K562 (cell line): ENCODE results near the gene LMNTD2. TPM values are rescaled to one million over a fixed set of nuclear protein-coding genes. Genes with fewer than 3 reads are reported as not detected.

Experiments used
- ATF1 ChIP-seq, 2 experiments: fragments of 450-650 bp in 1 of 2; IDR thresholded peaks; 2 replicates each; pipeline ENCODE4 v1.6.1; 2016; ENCODE audit warnings: missing compliant biosample characterization in 1 of 2, missing genetic modification characterization in 1 of 2
- ATF7 ChIP-seq: fragments of 450-650 bp; IDR thresholded peaks from 2 replicates; pipeline ENCODE4 v1.7.1; 2014; ENCODE audit warnings: mild to moderate bottlenecking, moderate library complexity
- DACH1 ChIP-seq: fragments of 450-650 bp; IDR thresholded peaks from 2 replicates; pipeline ENCODE4 v1.6.1; 2018; ENCODE audit not compliant: partially characterized antibody
- ERF ChIP-seq: fragments of 450-650 bp; formaldehyde crosslinking; IDR thresholded peaks from 2 replicates; pipeline ENCODE4 v1.4.0; 2020; ENCODE audit warnings: mild to moderate bottlenecking, mixed read lengths
- GATAD2A ChIP-seq: fragments of 450-650 bp; IDR thresholded peaks from 2 replicates; pipeline ENCODE4 v1.6.1; 2017
- HDAC1 ChIP-seq, 2 experiments: fragments of 450-650 bp; IDR thresholded peaks; 2 replicates each; pipeline ENCODE4 v1.6.1; 2016 to 2017; ENCODE audit warnings: inconsistent platforms in 1 of 2, mild to moderate bottlenecking in 1 of 2, moderate library complexity in 1 of 2
- HNRNPK ChIP-seq: fragments of 200-400 bp; formaldehyde crosslinking; IDR thresholded peaks from one replicate; pipeline ENCODE4 v1.6.1; 2018; ENCODE audit warnings: mild to moderate bottlenecking, low read depth, low read length; ENCODE audit not compliant: poor library complexity, severe bottlenecking
- MYBL2 ChIP-seq, 2 experiments: fragments of 450-650 bp in 1 of 2; sonication (generic) in 1 of 2; formaldehyde crosslinking in 1 of 2; IDR thresholded peaks; 2 replicates each; pipeline versions ENCODE4 v1.6.1 to v1.8.1; 2017 to 2022; ENCODE audit warnings: borderline replicate concordance in 1 of 2, inconsistent platforms in 1 of 2, low read depth in 1 of 2, mild to moderate bottlenecking in 1 of 2, missing genetic modification reagents in 1 of 2, moderate library complexity in 1 of 2
- NBN ChIP-seq: fragments of 450-650 bp; IDR thresholded peaks from 2 replicates; pipeline ENCODE4 v1.6.1; 2016; ENCODE audit warnings: low read depth, mild to moderate bottlenecking
- NFIC ChIP-seq: fragments of 450-650 bp; IDR thresholded peaks from 2 replicates; pipeline ENCODE4 v1.6.1; 2017; ENCODE audit warnings: mild to moderate bottlenecking, inconsistent platforms
- NFRKB ChIP-seq: fragments of 450-650 bp; IDR thresholded peaks from 2 replicates; pipeline ENCODE4 v1.6.1; 2016; ENCODE audit warnings: low read depth
- NR2C2 ChIP-seq, 2 experiments: fragments of 200-800 bp in 1 of 2; sonication (Bioruptor generic) in 1 of 2; sonication (generic) in 1 of 2; formaldehyde crosslinking in 1 of 2; IDR thresholded peaks; 2 replicates each; pipeline versions ENCODE4 v1.6.1 to v1.8.0; 2016 to 2022; ENCODE audit warnings: mild to moderate bottlenecking in 1 of 2, missing compliant biosample characterization in 1 of 2, missing genetic modification characterization in 1 of 2, missing genetic modification reagents in 1 of 2
- NRF1 ChIP-seq, 2 experiments: fragments of 450-650 bp; IDR thresholded peaks in 1 of 2; conservative IDR thresholded peaks in 1 of 2; 2 replicates each; pipeline ENCODE4 v1.6.1; 2014; ENCODE audit warnings: mild to moderate bottlenecking in 2 of 2
- POLR2AphosphoS5 ChIP-seq: IDR thresholded peaks from 2 replicates; pipeline ENCODE4 v1.6.1; 2011; ENCODE audit warnings: mild to moderate bottlenecking, low read depth, low read length, moderate library complexity; ENCODE audit not compliant: control insufficient read depth, insufficient read depth
- SIN3A ChIP-seq, 2 experiments: fragments of 150-350 bp in 1 of 2; IDR thresholded peaks; 2 replicates each; pipeline ENCODE4 v1.6.1; 2011 to 2016; ENCODE audit warnings: borderline replicate concordance in 2 of 2, low read depth in 2 of 2, low read length in 2 of 2, mild to moderate bottlenecking in 2 of 2, moderate library complexity in 2 of 2; ENCODE audit not compliant: control insufficient read depth in 1 of 2
- SOX6 ChIP-seq: fragments of 450-650 bp; IDR thresholded peaks from 2 replicates; pipeline ENCODE4 v1.6.1; 2014; ENCODE audit warnings: mild to moderate bottlenecking
- ZBTB26 ChIP-seq: fragments of 450-650 bp; formaldehyde crosslinking; IDR thresholded peaks from 2 replicates; pipeline ENCODE4 v1.4.0; 2022; ENCODE audit warnings: missing genetic modification characterization
- ZBTB7A ChIP-seq: IDR thresholded peaks from 2 replicates; pipeline ENCODE4 v1.6.1; 2011; ENCODE audit warnings: low read depth, mild to moderate bottlenecking, low read length, moderate library complexity, borderline replicate concordance; ENCODE audit not compliant: control insufficient read depth
- ZFP91 ChIP-seq: sonication (generic); formaldehyde crosslinking; IDR thresholded peaks from 2 replicates; pipeline ENCODE4 v1.8.0; 2022; ENCODE audit warnings: mild to moderate bottlenecking, missing genetic modification reagents
- ZFPM2 ChIP-seq: fragments of 250-450 bp; sonication (Bioruptor Pico); IDR thresholded peaks from 2 replicates; pipeline ENCODE4 v1.5.1; 2022; ENCODE audit warnings: mild to moderate bottlenecking
- ZNF253 ChIP-seq: fragments of 250-450 bp; sonication (Bioruptor Pico); conservative IDR thresholded peaks from 2 replicates; pipeline ENCODE4 v1.6.1; 2021; ENCODE audit warnings: mild to moderate bottlenecking
- ZNF740 ChIP-seq, 3 experiments: fragments of 200-800 bp in 1 of 3; sonication (Bioruptor generic) in 1 of 3; sonication (generic) in 1 of 3; formaldehyde crosslinking in 1 of 3; IDR thresholded peaks; 2 replicates each; pipeline versions ENCODE4 v1.6.1 to v1.8.0; 2016 to 2022; ENCODE audit warnings: mild to moderate bottlenecking in 2 of 3, missing compliant biosample characterization in 2 of 3, missing genetic modification characterization in 2 of 3, missing genetic modification reagents in 1 of 3
- polyA plus RNA-seq, 8 experiments: library from polyadenylated mRNA; depleted of rRNA in 4 of 8; stranded (reverse) in 5 of 8; unstranded in 3 of 8; fragments of >200 nt; fragmentation: Nextera tagmentation in 2 of 8; fragmentation: Illumina TruSeq in 1 of 8; extraction: Ambion mirVana in 2 of 8; extraction: Trizol in 1 of 8; gene quantifications; 2 replicates each; pipeline versions ENCODE4 v1.2.1 to v1.2.3, GENCODE V29; 2011 to 2014; ENCODE audit warnings: inconsistent platforms in 1 of 8, missing spikeins in 1 of 8
- total RNA-seq, 7 experiments: library from RNA; depleted of rRNA in 6 of 7; stranded (reverse); fragments of >200 nt in 6 of 7; fragmentation: Illumina TruSeq in 2 of 7; extraction: Trizol in 2 of 7; gene quantifications; 2 replicates each; pipeline versions ENCODE4 v1.2.1 to v1.2.3, GENCODE V29; 2011 to 2021; ENCODE audit warnings: low replicate concordance in 1 of 7

Gene LMNTD2
- total and polyA plus RNA-seq, 9 of the 15 experiments (the other 6 are each of a cell fraction or from before 2014, with no cell fraction given) = 0.48 to 4.2 (median 1.5) TPM; not detected in 3

GRCh38 chr11:560305-561147, at the start of gene LMNTD2, which contains the start of gene RASSF7 (continued):
- TF ChIP-seq NR2C2 (CRISPR knock-in tag; IDR thresholded peaks at IDR 0.05) (0 out of 2 replicates have a peak, but pooled peaks have one; percentile 18), NR2C2 (tag; IDR thresholded peaks at IDR 0.05) (peak; percentile 91), ZBTB7A (peak; percentile 93), NFRKB (peak; percentile 39; the same call in 1 of the 2 replicates), ERF (CRISPR knock-in tag) (0 out of 2 replicates have a peak, but pooled peaks have one; percentile 60), NFIC (peak; percentile 26), ATF1 (CRISPR knock-in tag; IDR thresholded peaks at IDR 0.05) (no peak), ATF1 (tag; IDR thresholded peaks at IDR 0.05) (0 out of 2 replicates have a peak, but pooled peaks have one; percentile 18), ZFP91 (CRISPR knock-in tag) (no peak), HDAC1 (IDR thresholded peaks at IDR 0.05) (peak in 1 of 2 experiments; percentile 60; a peak in 2 of 4 replicates), HNRNPK (no peak), ZBTB26 (CRISPR knock-in tag) (0 out of 2 replicates have a peak, but pooled peaks have one; percentile 33), SIN3A (IDR thresholded peaks at IDR 0.05; ENCODE audit: borderline replicate concordance in 2 of 2, control insufficient read depth in 1 of 2, low read depth in 2 of 2, low read length in 2 of 2) (peak in 1 of 2 experiments; percentile 22; a peak in 1 of 4 replicates), ZFPM2 (CRISPR knock-in tag) (0 out of 2 replicates have a peak, but pooled peaks have one; percentile 48), POLR2AphosphoS5 (peak; percentile 73), DACH1 (no peak), ATF7 (peak; percentile 40; the same call in 1 of the 2 replicates), ZNF740 (CRISPR knock-in tag; IDR thresholded peaks at IDR 0.05) (peak; percentile 74), ZNF740 (tag; IDR thresholded peaks at IDR 0.05) (no peak), NBN (no peak), SOX6 (no peak), ZNF253 (CRISPR knock-in tag) (no peak), NRF1 (conservative IDR thresholded peaks at IDR 0.05 in 1 of 2, IDR thresholded peaks at IDR 0.05 in 1 of 2) (peak in 1 of 2 experiments; percentile 35; a peak in 2 of 4 replicates), MYBL2 (IDR thresholded peaks at IDR 0.05; ENCODE audit: low read depth) (no peak), MYBL2 (CRISPR knock-in tag; IDR thresholded peaks at IDR 0.05; ENCODE audit: borderline replicate concordance) (no peak), GATAD2A (peak; percentile 70; the same call in 1 of the 2 replicates)
